ENCODE results near the gene CACNG3. TPM values are rescaled to one million over a fixed set of nuclear protein-coding genes. Genes with fewer than 3 reads are reported as not detected.

Gene CACNG3
- total and polyA plus RNA-seq, 7 experiments from 2014 or later: not detected

GRCh38 chr16:24272379-24272778, 16.2 kb downstream of the CACNG3 start:
- no peaks in the 10 kb centered on the region for H3K36me3 Mint-ChIP-seq
- POLR2A ChIA-PET: no interaction called here
- H3K36me3 ChIP-seq (ENCODE audit: control insufficient read depth in 2 of 3, insufficient read depth in 3 of 3, low read length in 3 of 3): no peaks in the 10 kb centered on the region

GRCh38 chr16:24273508-24274182, 17.5 kb downstream of the CACNG3 start:
- Histone ChIP-seq H3K9me3 (ENCODE audit: control insufficient read depth in 2 of 3, low read length in 3 of 3) (no peaks in the 10 kb centered on the region), H3K27me3 (ENCODE audit: control insufficient read depth in 2 of 2, insufficient read depth in 2 of 2, low read length in 2 of 2) (no peaks in the 10 kb centered on the region), H3K4me3 (ENCODE audit: low read length) (no peak overlapping the region), H3K27ac (ENCODE audit: low read depth, low read length) (no peak overlapping the region), H3K4me1 (ENCODE audit: control insufficient read depth in 2 of 2, insufficient read depth in 2 of 2, low read length in 2 of 2) (no peaks in the 10 kb centered on the region), H3K36me3 (ENCODE audit: control insufficient read depth in 2 of 3, insufficient read depth in 3 of 3, low read length in 3 of 3) (no peaks in the 10 kb centered on the region)
- Mint-ChIP-seq H3K27me3 (peaks cover 22 to 52% (median 47%) of the 10 kb centered on the region in 5 donors), H3K36me3 (no peaks in the 10 kb centered on the region), H3K27ac (no peak overlapping the region), H3K4me3 (no peak overlapping the region), H3K4me1 (peaks cover 0 to 2% (median 0%) of the 10 kb centered on the region in 7 donors), H3K9me3 (no peaks in the 10 kb centered on the region)
- ChIA-PET CTCF (no interaction called here), POLR2A (no interaction called here)
- no peak for ATAC-seq
- intact Hi-C loops (cut with micrococcal nuclease): no loop called here
- no peak for DNase-seq

More at GRCh38 chr16:24272379-24272778, 16.2 kb downstream of the CACNG3 start:
- Mint-ChIP-seq H3K27ac (no peak overlapping the region), H3K4me3 (no peak overlapping the region), H3K27me3 (peaks cover 22 to 52% (median 44%) of the 10 kb centered on the region in 5 donors), H3K9me3 (no peaks in the 10 kb centered on the region), H3K4me1 (peaks cover 0 to 2% (median 0%) of the 10 kb centered on the region in 7 donors)
- Histone ChIP-seq H3K4me3 (ENCODE audit: low read length) (no peak overlapping the region), H3K27ac (ENCODE audit: low read depth, low read length) (no peak overlapping the region), H3K4me1 (ENCODE audit: control insufficient read depth in 2 of 2, insufficient read depth in 2 of 2, low read length in 2 of 2) (no peaks in the 10 kb centered on the region), H3K27me3 (ENCODE audit: control insufficient read depth in 2 of 2, insufficient read depth in 2 of 2, low read length in 2 of 2) (no peaks in the 10 kb centered on the region), H3K9me3 (ENCODE audit: control insufficient read depth in 2 of 3, low read length in 3 of 3) (no peaks in the 10 kb centered on the region)
- intact Hi-C loops (cut with micrococcal nuclease): no loop called here
- no peak for ATAC-seq
- no peak for DNase-seq
- CTCF ChIA-PET: no interaction called here

- H3K9me3 Mint-ChIP-seq: no peaks in the 10 kb centered on the region
- POLR2A ChIA-PET: no interaction called here
- intact Hi-C loops (cut with micrococcal nuclease): no loop called here
- Histone ChIP-seq H3K9me3 (ENCODE audit: control insufficient read depth in 2 of 3, low read length in 3 of 3) (no peaks in the 10 kb centered on the region), H3K27me3 (ENCODE audit: control insufficient read depth in 2 of 2, insufficient read depth in 2 of 2, low read length in 2 of 2) (no peaks in the 10 kb centered on the region), H3K4me3 (ENCODE audit: low read length) (no peak overlapping the region), H3K36me3 (ENCODE audit: control insufficient read depth in 2 of 3, insufficient read depth in 3 of 3, low read length in 3 of 3) (no peaks in the 10 kb centered on the region), H3K27ac (ENCODE audit: low read depth, low read length) (no peak overlapping the region), H3K4me1 (ENCODE audit: control insufficient read depth in 2 of 2, insufficient read depth in 2 of 2, low read length in 2 of 2) (no peaks in the 10 kb centered on the region)
- no peak overlapping the region for H3K27ac Mint-ChIP-seq
- no peaks in the 10 kb centered on the region for H3K36me3 Mint-ChIP-seq
- DNase-seq: no peak
- H3K4me3 Mint-ChIP-seq: no peak overlapping the region
- CTCF ChIA-PET: no interaction called here
- ATAC-seq: no peak
- H3K4me1 Mint-ChIP-seq: peaks cover 0 to 2% (median 0%) of the 10 kb centered on the region in 7 donors
- peaks cover 24 to 51% (median 47%) of the 10 kb centered on the region in 5 donors for H3K27me3 Mint-ChIP-seq
Measured at GRCh38 chr16:24275413-24275812, 19.3 kb downstream of the CACNG3 start.

- peaks cover 14 to 43% (median 27%) of the 10 kb centered on the region in 5 donors for H3K27me3 Mint-ChIP-seq
- ChIA-PET CTCF (interaction anchor here (1.2 kb wide), 1 partner anchor 26 kb away, joined by 3 read pairs; no protein-coding TSS in a partner anchor), POLR2A (no interaction called here)
- no peaks in the 10 kb centered on the region for H3K36me3 Mint-ChIP-seq
- no peak overlapping the region for H3K4me3 Mint-ChIP-seq
- H3K4me1 Mint-ChIP-seq: no peaks in the 10 kb centered on the region
- no peaks in the 10 kb centered on the region for H3K9me3 Mint-ChIP-seq
- H3K4me3 ChIP-seq (ENCODE audit: low read length): no peak overlapping the region
- no peak overlapping the region for H3K27ac Mint-ChIP-seq
- H3K4me1 ChIP-seq (ENCODE audit: control insufficient read depth in 2 of 2, insufficient read depth in 2 of 2, low read length in 2 of 2): no peaks in the 10 kb centered on the region
- intact Hi-C loops (cut with micrococcal nuclease): no loop called here
- no peaks in the 10 kb centered on the region for H3K27me3 ChIP-seq (ENCODE audit: control insufficient read depth in 2 of 2, insufficient read depth in 2 of 2, low read length in 2 of 2)
- no peaks in the 10 kb centered on the region for H3K36me3 ChIP-seq (ENCODE audit: control insufficient read depth in 2 of 3, insufficient read depth in 3 of 3, low read length in 3 of 3)
- no peak for ATAC-seq
- H3K9me3 ChIP-seq (ENCODE audit: control insufficient read depth in 2 of 3, low read length in 3 of 3): no peaks in the 10 kb centered on the region
- DNase-seq: no peak
- no peak overlapping the region for H3K27ac ChIP-seq (ENCODE audit: low read depth, low read length)
Measured at GRCh38 chr16:24279982-24280515, 23.9 kb downstream of the CACNG3 start.

GRCh38 chr16:24281466-24281865, 25.3 kb downstream of the CACNG3 start:
- Histone ChIP-seq H3K4me3 (ENCODE audit: low read length) (no peak overlapping the region), H3K9me3 (ENCODE audit: control insufficient read depth in 2 of 3, low read length in 3 of 3) (no peaks in the 10 kb centered on the region), H3K27ac (ENCODE audit: low read depth, low read length) (no peak overlapping the region), H3K36me3 (ENCODE audit: control insufficient read depth in 2 of 3, insufficient read depth in 3 of 3, low read length in 3 of 3) (no peaks in the 10 kb centered on the region), H3K4me1 (ENCODE audit: control insufficient read depth in 2 of 2, insufficient read depth in 2 of 2, low read length in 2 of 2) (no peaks in the 10 kb centered on the region), H3K27me3 (ENCODE audit: control insufficient read depth in 2 of 2, insufficient read depth in 2 of 2, low read length in 2 of 2) (no peaks in the 10 kb centered on the region)
- no peaks in the 10 kb centered on the region for H3K9me3 Mint-ChIP-seq
- no peak for DNase-seq
- POLR2A ChIA-PET: no interaction called here
- no peak for ATAC-seq
- intact Hi-C loops (cut with micrococcal nuclease): no loop called here
- H3K4me1 Mint-ChIP-seq: no peaks in the 10 kb centered on the region
- no peaks in the 10 kb centered on the region for H3K36me3 Mint-ChIP-seq
- no peak overlapping the region for H3K27ac Mint-ChIP-seq
- no peak overlapping the region for H3K4me3 Mint-ChIP-seq
- peaks cover 8 to 41% (median 31%) of the 10 kb centered on the region in 5 donors for H3K27me3 Mint-ChIP-seq
- CTCF ChIA-PET: no interaction called here

- peaks cover 4 to 41% (median 24%) of the 10 kb centered on the region in 5 donors for H3K27me3 Mint-ChIP-seq
Measured at GRCh38 chr16:24282141-24282540, 26.0 kb downstream of the CACNG3 start.

More at GRCh38 chr16:24282141-24282540, 26.0 kb downstream of the CACNG3 start:
- H3K4me1 Mint-ChIP-seq: no peaks in the 10 kb centered on the region
- Histone ChIP-seq H3K27ac (ENCODE audit: low read depth, low read length) (no peak overlapping the region), H3K9me3 (ENCODE audit: control insufficient read depth in 2 of 3, low read length in 3 of 3) (no peaks in the 10 kb centered on the region), H3K4me1 (ENCODE audit: control insufficient read depth in 2 of 2, insufficient read depth in 2 of 2, low read length in 2 of 2) (no peaks in the 10 kb centered on the region), H3K4me3 (ENCODE audit: low read length) (no peak overlapping the region), H3K27me3 (ENCODE audit: control insufficient read depth in 2 of 2, insufficient read depth in 2 of 2, low read length in 2 of 2) (no peaks in the 10 kb centered on the region), H3K36me3 (ENCODE audit: control insufficient read depth in 2 of 3, insufficient read depth in 3 of 3, low read length in 3 of 3) (no peaks in the 10 kb centered on the region)
- no peaks in the 10 kb centered on the region for H3K9me3 Mint-ChIP-seq
- H3K27ac Mint-ChIP-seq: no peak overlapping the region
- no peak overlapping the region for H3K4me3 Mint-ChIP-seq
- ATAC-seq: no peak
- intact Hi-C loops (cut with micrococcal nuclease): no loop called here
- H3K36me3 Mint-ChIP-seq: no peaks in the 10 kb centered on the region
- ChIA-PET CTCF (no interaction called here), POLR2A (no interaction called here)
- DNase-seq: no peak
